ENCODE data around the gene DHX32.
"Not testable (repeated sequence)": the region's sequence is repeated elsewhere in the genome, so short reads cannot be mapped to it uniquely, and the experiment has no call there.

The DHX32 gene

GRCh38 chr10:125916977-125917376, 35.9 kb upstream of the DHX32 start:
- no peak for TF ChIP-seq CTCF (IDR thresholded peaks at IDR 0.05; ENCODE audit: insufficient read depth, low read depth, low read length, missing control alignments)
- H3K4me3 ChIP-seq (ENCODE audit: low read depth, low read length), result no peak overlapping the region
- no peak for DNase-seq (ENCODE audit: low read depth)

- DNase-seq (ENCODE audit: low read depth); H3K4me3 ChIP-seq (ENCODE audit: low read depth, low read length): not testable (repeated sequence)
These were observed 32.2 kb upstream of the DHX32 start for GRCh38 chr10:125913277-125913676.

DNA sequence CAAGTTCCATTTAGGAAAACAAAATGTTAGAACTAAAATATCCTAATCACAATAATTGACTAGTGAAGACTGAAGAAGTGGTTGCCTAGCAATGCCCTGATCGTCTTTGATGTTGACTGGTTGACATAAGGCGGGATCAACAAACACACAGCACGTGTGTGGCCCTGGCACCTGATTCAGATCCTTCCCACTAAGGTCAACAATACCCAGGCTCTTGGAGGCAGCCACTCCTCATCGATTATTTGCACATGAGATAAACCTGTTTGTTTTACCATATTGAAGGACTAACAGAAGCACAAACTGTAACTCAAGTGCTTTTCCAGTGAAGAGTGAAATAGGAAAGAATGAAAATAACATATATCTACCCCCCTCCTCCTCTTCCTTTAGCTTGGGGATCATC, 30.9 kb upstream of the DHX32 start:
- no peak for DNase-seq (ENCODE audit: low read depth)
- TF ChIP-seq CTCF (IDR thresholded peaks at IDR 0.05; ENCODE audit: insufficient read depth, low read depth, low read length, missing control alignments), result no peak
- no peak overlapping the region for H3K4me3 ChIP-seq (ENCODE audit: low read depth, low read length)

DNA sequence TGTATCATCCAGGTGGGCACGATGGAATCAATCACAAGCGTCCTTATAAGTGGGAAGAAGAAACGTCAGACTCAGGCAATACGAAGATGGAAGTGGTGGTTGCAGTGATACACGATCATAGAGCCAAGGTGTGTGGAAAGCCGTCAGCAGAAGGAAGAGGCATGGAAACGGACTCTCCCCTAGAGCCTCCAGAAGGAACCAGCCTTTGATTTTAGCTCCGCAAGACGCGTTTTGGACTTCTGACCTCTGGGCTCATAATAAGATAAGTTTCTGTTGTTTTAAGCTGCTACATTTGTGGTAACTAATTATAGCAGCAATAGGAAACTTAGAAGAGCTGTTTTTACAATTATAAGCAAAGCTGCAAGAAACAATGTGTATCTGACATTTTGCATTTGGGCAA, 30.1 kb upstream of the DHX32 start:
- no peak for TF ChIP-seq CTCF (IDR thresholded peaks at IDR 0.05; ENCODE audit: insufficient read depth, low read depth, low read length, missing control alignments)
- no peak for DNase-seq (ENCODE audit: low read depth)
- no peak overlapping the region for H3K4me3 ChIP-seq (ENCODE audit: low read depth, low read length)

- DNase-seq (ENCODE audit: low read depth), result not testable (repeated sequence)
These were observed 28.4 kb upstream of the DHX32 start for GRCh38 chr10:125909491-125909890.

DNA sequence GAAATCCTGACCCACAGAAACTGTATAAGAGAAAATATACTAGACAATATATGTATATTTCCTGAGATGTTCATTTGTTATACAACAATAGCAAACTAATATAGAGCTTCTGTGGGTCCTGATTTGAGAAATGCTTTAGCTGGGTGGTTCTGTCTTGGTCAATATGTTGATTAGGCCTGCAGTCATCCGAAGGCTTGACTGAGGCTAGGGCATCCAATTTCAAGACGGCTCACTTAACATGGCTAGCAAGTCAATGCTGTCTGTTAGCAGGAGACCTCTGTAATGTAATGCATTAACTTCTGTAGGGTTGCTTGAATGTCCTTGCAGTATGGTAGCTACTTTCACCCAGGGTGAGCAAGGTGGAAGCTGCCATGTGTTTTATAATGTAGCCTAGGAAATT, 27.7 kb upstream of the DHX32 start:
- H3K4me3 ChIP-seq (ENCODE audit: low read depth, low read length); DNase-seq (ENCODE audit: low read depth): not testable (repeated sequence)

More at GRCh38 chr10:125909491-125909890, 28.4 kb upstream of the DHX32 start:
- not testable (repeated sequence) for H3K4me3 ChIP-seq (ENCODE audit: low read depth, low read length)

- H3K4me3 ChIP-seq (ENCODE audit: low read depth, low read length); DNase-seq (ENCODE audit: low read depth): not testable (repeated sequence)
These were observed 26.5 kb upstream of the DHX32 start for GRCh38 chr10:125907598-125907997.

DNA sequence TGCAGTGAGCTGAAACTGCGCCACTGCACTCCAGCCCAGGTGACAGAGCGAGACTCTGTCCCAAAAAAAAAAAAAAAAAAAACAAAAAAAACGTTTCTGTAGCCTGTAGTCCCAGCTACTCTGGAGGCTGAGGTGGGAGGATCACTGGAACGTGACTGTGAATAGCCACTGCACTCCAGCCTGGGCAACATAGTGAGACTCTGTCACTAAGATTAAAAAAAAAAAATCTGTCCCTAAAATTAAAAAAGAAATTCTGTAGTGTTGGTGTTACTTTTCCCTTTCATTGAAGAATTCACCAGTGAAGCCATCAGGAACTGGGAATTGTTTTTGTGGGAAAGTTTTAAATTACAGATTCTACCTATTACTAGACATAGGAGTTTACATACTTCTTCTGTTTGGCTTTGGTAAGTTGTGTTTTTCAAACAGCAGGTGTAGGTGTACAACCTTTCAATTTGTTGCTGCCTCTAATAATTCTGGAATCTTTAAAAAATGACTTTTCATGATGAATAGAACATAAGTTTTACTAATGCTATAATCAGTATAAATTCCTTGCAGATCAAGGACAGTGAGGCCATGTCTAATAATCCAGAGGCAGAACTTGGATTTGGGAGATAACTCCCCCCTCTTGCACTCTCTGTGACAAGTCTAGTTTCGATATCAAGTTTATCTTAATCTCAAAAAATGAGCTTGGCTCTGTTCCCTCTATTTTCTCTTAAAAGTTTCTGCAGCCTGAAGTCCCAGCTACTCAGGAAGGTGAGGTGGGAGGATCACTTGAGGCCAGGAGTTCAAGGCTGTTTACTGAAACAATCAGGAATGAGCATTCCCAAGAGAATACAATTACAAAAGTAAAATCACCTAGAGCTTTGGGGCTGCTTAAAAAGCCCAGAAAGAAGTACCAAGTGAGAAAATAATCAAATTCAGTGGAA, 24.2 kb upstream of the DHX32 start:
- not testable (repeated sequence) for DNase-seq (ENCODE audit: low read depth)

DNA sequence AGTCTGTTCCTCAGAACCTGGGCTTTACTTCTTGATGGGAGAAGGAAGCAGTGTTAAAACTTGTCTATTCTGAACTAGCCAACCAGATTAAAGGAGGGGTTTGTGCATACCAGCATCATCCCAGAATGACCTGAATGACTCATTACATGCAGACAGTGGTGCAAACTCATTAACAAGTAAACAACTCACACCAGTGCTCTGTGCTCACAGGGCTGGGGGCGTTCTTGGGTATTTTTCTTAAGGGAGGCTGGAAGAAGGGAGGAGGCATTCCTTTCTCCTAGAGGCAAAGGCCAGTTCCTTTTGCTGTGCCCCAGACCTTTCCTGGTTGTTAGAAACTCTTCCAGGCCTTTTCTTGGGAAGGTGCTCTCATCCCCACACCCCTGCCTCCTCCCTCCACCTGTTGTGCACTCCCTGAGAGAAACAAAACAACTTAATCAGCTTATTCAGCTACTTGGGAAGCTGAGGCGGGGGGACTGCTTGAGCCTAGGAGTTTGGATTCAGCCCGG, 22.1 kb upstream of the DHX32 start:
- not testable (repeated sequence) for DNase-seq (ENCODE audit: low read depth); H3K4me3 ChIP-seq (ENCODE audit: low read depth, low read length)

More for the DNA sequence above, 24.2 kb upstream of the DHX32 start:
- not testable (repeated sequence) for H3K4me3 ChIP-seq (ENCODE audit: low read depth, low read length)

- not testable (repeated sequence) for H3K4me3 ChIP-seq (ENCODE audit: low read depth, low read length); DNase-seq (ENCODE audit: low read depth)
These were observed 19.9 kb upstream of the DHX32 start for GRCh38 chr10:125900963-125901362.

- not testable (repeated sequence) for DNase-seq (ENCODE audit: low read depth); H3K4me3 ChIP-seq (ENCODE audit: low read depth, low read length)
These were observed 16.2 kb upstream of the DHX32 start for GRCh38 chr10:125897317-125897716.

- DNase-seq (ENCODE audit: low read depth), result peak; percentile 91
- peak within 1 kb of the TSS; percentile 84 for H3K4me3 ChIP-seq (ENCODE audit: low read depth, low read length)
These were observed 15.2 kb upstream of the DHX32 start, which contains the start of gene FANK1 for GRCh38 chr10:125896088-125896934. FANK1 (plus strand) TSS chr10:125896564; CDS start chr10:125896643, 79 bp downstream.

DNA sequence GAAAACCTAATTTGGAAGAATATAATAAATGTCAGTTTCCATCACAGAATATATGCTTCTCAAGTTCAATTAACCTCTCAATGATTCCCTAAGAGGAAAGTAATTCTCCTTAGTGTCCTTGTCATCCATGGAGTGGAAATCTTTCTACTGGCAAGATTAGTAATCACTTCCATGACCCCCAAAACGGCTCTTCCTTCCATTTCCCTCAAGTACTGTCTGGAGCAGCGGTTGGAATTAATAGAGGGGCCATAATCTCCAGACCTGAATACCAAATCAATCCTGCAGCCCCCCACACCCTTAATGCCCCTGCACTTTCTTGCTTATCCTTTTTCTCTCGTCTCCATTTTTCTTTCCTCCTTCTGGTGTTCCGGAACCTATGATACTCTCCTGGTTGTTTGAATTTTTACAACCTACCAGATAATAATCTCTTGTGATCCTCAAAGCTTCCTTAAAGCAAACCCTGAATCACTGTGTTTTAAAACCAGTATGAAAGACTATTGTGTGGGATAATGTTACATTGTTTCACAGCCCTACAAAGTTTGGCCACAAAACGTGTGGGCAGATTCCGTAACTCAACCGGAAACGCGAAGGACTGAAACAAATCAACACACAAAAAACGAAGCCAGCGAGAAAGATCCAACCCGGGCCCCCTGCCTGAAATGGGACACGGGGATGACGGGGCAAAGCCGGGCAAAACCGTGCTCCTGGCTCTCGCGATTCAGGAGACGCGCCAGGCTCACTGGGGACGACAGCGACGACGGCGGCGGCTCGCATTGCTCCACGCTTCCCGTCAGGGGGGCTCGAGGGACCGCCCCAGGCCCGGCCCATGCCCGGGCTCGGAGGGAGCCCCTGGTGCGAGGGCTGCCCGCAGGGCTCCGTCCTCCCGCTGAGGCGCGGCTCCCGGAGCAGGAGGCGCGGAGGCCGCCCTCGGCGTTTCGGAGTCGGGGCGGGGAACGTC, 14.3 kb upstream of the DHX32 start:
- peak; percentile 57 for DNase-seq (ENCODE audit: low read depth)
- peak overlapping the region; percentile 84 for H3K4me3 ChIP-seq (ENCODE audit: low read depth, low read length)

DNA sequence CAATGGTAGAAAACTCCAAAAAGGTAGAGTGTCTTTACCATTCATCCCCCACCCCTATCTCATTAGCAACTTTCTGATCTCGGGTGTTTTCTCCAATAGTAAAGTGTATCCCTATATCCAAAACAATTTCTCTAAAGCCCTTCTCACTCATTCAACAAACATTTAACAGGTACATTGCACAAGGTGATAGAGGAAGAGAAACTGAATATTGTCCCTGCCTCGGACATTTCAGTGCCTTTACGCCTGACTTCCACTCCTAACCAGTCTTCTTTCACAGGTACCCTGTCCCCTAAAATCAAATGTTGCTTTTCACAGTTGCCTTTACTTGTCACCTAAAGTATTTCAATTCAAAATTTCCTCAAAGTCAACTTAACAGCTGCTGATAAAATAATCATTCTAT, 13.1 kb upstream of the DHX32 start:
- not testable (repeated sequence) for DNase-seq (ENCODE audit: low read depth); H3K4me3 ChIP-seq (ENCODE audit: low read depth, low read length)

All from GM12865 (cell line).